ENCODE results near the gene TBL1XR1.

DNA sequence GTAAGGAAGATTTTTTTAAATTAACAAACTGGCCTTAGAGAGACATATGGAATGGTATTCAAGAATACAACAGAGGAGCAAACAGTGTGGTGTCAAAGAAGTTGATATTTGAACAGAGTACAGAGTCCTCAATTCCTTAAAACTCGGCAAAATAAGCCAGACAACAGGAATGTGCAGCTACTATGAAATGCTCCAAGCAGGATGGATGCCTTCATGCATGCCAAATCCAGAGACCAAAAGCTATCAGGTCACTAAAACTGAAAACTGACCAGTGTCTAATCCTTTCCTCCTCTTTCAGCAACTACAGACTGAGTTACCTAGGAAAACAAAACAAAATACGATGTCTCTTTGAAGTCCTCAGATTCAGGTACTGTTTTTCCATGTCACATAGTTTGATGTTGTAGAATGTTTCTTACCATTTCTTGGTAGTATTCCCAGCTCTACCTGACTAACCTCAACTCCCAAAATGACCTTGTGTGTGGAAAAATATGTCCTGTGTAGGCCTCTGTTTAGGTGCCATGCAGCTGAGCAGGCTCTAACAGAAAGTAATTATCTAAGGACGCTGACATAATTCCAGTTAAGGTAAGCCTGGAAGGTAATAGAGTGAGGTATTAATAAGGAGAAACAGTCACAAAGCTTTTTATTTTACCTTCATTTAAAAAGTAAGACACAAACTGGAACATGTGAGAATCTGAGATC is 46.9 kb downstream of the TBL1XR1 start:
- TF ChIP-seq, protein P1, sequence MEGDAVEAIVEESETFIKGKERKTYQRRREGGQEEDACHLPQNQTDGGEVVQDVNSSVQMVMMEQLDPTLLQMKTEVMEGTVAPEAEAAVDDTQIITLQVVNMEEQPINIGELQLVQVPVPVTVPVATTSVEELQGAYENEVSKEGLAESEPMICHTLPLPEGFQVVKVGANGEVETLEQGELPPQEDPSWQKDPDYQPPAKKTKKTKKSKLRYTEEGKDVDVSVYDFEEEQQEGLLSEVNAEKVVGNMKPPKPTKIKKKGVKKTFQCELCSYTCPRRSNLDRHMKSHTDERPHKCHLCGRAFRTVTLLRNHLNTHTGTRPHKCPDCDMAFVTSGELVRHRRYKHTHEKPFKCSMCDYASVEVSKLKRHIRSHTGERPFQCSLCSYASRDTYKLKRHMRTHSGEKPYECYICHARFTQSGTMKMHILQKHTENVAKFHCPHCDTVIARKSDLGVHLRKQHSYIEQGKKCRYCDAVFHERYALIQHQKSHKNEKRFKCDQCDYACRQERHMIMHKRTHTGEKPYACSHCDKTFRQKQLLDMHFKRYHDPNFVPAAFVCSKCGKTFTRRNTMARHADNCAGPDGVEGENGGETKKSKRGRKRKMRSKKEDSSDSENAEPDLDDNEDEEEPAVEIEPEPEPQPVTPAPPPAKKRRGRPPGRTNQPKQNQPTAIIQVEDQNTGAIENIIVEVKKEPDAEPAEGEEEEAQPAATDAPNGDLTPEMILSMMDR (IDR thresholded peaks at IDR 0.05; ENCODE audit: insufficient read depth, low read length, poor library complexity, severe bottlenecking) = no peak
- no peak for TF ChIP-seq EZH2phosphoT487 (conservative IDR thresholded peaks at IDR 0.05; ENCODE audit: low read length)
